LNCAP (cell line): Measurements from ENCODE around the gene MMP2.

Source experiments
- TF ChIP-seq, protein P1 (sequence below): fragments of 450-650 bp; IDR thresholded peaks from 2 replicates; pipeline ENCODE4 v1.5.1; 2017; ENCODE audit warnings: mild to moderate bottlenecking

MMP2 gene

DNA sequence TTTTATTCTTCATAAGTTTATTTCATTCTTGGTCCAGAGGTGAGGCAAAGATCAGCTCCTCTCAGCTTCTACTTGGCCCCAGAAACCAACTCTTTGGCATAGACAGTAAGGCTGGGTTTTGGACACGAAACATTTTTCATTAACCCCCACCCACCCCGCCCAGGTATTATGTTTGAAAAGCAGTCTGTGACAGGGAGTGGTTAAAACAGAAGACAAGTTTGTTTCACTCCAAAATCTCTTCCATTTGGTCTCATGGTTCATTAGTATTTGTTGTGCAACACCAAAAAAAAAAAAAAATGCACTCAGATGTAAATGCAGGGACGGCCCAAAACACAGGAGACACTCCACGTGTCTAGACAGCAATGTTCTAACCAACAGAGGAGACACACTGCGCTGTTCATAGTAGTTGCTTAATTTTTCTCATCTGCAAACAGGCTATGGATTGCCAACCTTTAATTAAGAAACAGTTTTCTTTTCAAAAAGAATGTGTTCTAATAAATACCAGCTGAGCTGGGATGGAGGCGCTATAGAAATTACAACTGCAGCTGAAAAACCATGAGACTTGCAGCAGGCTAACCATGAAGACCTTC is 39.8 kb upstream of the MMP2 start:
- TF ChIP-seq, protein P1, sequence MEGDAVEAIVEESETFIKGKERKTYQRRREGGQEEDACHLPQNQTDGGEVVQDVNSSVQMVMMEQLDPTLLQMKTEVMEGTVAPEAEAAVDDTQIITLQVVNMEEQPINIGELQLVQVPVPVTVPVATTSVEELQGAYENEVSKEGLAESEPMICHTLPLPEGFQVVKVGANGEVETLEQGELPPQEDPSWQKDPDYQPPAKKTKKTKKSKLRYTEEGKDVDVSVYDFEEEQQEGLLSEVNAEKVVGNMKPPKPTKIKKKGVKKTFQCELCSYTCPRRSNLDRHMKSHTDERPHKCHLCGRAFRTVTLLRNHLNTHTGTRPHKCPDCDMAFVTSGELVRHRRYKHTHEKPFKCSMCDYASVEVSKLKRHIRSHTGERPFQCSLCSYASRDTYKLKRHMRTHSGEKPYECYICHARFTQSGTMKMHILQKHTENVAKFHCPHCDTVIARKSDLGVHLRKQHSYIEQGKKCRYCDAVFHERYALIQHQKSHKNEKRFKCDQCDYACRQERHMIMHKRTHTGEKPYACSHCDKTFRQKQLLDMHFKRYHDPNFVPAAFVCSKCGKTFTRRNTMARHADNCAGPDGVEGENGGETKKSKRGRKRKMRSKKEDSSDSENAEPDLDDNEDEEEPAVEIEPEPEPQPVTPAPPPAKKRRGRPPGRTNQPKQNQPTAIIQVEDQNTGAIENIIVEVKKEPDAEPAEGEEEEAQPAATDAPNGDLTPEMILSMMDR = no peak

DNA sequence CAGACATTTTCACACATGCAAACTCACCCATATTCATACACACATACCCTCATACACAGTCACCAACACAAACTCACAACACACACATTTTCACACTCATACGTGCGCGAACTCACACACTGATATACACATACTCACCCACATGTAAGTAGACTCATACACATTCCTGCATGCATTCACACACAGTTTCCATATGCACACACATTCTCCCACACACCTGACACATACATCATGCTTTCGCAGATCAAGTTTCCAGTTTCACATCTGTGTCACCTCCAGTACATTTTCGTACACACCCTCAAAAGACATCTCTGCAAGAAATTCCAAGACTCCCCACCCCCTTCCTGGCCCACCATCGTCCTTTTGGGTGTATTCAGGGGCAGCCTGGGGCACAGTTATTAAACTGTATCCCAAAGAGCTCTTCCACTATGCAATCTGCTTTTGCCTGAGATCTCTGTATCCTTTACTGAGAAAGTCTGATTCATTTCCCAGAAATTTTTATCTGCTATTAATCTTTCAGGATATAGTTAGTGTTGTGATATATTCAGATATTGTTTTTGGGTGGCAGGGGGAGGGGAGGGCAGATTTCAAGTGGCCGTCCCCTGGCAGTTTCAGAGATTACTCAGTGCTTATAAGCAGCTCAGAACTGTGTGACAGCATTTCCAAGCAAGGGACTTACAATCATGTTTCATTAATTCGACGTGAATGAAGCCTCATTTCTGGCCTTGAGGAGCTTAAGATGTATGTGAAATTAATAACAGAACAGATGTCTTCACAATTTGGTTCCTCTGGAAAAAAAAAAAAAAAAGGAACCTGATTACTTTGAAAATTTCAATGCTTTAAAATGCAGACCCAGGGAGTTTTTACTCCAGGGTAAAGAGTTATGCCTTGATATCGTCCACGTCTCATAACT is 35.3 kb upstream of the MMP2 start:
- TF ChIP-seq, protein P1 = no peak

DNA sequence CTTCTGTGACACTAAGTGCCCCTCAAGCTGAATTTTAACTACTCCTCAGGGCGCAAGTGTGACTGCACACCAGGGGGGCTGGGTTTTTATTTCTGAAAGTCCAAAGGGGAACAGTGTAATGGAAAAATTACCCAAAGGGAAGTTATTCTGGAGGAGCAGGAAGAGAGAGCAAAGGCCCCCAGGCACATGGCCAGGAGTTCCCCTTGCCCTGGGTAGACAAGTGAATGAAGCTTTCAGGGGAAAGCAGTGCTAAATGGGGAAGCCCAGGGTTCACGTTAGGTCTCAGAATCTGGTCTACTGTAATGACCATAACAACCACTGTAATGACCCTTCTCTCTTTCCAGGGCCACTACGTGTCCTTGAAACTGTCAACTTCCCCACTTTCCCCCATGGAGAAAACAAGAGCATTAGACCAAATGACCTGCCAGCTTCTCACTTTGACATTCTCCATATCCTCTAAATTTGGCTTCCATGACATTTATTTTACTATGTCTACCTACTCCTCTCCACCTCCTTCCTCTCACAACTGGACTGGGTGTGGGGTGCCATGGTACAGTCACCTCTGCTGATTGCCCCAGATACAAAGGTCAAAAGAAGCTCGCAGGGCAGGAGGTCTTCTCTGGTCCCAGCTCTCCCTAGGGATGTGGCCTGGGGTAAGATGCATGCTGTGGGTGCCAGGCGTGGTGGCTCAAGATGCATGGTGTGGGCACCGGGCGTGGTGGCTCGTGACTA is 34.1 kb upstream of the MMP2 start:
- TF ChIP-seq, protein P1 = no peak

DNA sequence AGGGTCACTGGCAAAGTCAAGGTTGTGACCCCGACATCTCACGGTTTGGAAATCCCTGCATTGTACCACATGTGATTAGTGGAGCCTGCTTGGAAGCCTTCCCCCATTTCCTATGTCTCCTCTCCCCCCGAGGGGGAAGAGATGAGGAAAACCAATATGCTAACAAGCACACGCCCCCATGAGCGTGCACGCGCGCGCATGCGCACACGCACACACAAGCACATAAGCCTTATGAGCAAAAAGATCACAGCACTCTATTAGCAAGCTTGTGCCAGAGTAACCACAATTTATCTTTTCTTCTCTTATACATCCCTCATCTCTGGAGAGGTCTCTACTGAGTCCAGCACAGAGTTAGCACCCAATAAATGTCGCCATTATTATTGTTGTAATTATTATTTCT is 31.8 kb upstream of the MMP2 start:
- TF ChIP-seq, protein P1 = no peak

DNA sequence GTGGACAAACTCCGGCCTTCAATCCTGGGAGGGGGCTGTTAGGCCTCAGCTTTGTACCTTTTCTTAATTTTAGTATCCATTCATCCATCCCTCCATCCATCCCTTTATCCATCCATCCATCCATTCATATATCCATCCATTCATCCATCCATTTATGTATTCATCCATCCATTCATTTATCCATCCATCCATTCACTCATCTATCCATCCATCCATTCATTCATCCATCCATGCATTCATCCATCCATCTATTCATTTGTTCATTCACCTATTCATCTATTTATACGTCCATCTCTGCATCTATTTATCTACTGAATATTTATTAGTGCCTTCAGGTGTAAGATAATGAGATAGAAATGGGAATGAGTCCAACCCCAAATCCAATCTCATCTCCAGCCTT is 26.0 kb upstream of the MMP2 start:
- TF ChIP-seq, protein P1 = no peak

DNA sequence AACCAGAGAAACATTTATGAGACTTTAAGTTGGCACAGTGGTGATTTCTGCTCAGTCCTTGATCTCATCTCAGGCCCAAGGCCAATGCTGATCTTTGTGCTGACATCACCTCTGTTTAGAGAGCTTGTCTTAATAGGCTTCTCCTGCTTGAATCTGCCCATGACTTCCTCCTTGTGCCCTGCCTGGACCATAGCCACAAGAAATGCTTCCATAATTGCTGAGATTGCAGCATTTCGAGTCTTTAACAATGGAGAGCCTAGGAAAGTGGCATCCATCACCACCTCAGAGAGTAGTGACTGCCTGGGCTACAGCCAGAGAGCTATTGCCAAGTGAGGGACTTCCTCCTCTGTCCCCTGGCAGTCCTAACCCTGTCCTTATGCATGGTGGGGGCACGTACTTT is 25.1 kb upstream of the MMP2 start:
- TF ChIP-seq, protein P1 = no peak

DNA sequence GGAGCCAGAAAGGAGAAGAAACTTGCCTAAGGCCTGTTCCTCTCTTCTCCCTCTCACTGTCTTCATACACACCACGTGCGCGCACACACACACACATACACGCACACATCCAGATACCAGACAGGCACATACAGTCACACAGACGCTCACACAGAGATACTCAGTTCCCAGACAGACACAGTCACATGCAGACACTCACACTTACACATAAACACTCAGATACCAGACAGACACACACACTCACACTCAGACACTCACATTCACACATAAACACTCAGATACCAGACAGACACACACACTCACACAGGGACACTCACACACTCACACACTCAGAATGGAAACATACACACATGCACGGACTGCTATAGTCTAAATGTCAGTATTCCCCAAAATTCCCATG is 24.1 kb upstream of the MMP2 start:
- TF ChIP-seq, protein P1 = no peak
